Measurements from ENCODE around the gene TNIK.

GRCh38 chr3:171054921-171055320, 405.3 kb downstream of the TNIK start:
- TF ChIP-seq CTCF (IDR thresholded peaks at IDR 0.05): no peak
- TF ChIP-seq POLR2A (IDR thresholded peaks at IDR 0.05): no peak
- TF ChIP-seq POLR2AphosphoS5 (IDR thresholded peaks at IDR 0.05): no peak
- TF ChIP-seq EP300 (IDR thresholded peaks at IDR 0.05; ENCODE audit: low read depth): no peak
